Melanocyte of skin (primary cell): ENCODE measurements around the gene VCX3A. TPM values are rescaled to one million over a fixed set of nuclear protein-coding genes. Genes with fewer than 3 reads are reported as not detected.

Experiments
- total RNA-seq, 2 donors: library from RNA; depleted of rRNA; stranded (reverse); fragments of >200 nt; gene quantifications; 2 replicates each; pipeline ENCODE4 v1.2.3, GENCODE V29; 2012

Gene VCX3A
- not detected for total RNA-seq

GRCh38 chrX:6535018-6535417, at the start of gene VCX3A:
Gene VCX3A (minus strand): TSS chrX:6535118. CDS start chrX:6534497, 621 bp downstream.

